GM21526 (cell line): ENCODE measurements around the gene MCAT.
"Not testable (repeated sequence)": the region's sequence is repeated elsewhere in the genome, so short reads cannot be mapped to it uniquely, and the experiment has no call there.

Experiments
- ATAC-seq: cut with Tn5 transposase; IDR thresholded peaks from one replicate; pipeline ENCODE4 v1.9.1; 2021; ENCODE audit warnings: moderate library complexity; ENCODE audit not compliant: unreplicated experiment, low FRiP score

Gene MCAT

DNA sequence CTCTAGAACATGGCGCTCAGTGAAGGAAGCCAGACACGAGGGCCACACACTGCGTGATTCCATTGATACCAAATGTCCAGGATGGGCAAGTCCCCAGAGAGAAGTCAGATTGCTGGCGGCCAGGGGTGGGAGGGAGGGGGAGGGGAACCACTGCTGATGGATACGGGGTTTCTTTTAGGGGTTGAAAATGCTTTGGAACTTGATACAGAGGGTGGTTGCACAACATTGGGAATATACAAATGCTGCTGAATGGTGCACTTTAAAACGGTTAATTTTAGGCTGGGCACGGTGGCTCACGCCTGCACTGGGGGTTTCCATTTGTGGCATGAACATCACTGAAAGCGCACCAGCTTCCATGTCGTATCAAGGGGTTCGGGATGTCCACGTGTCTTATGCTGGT is 13.2 kb upstream of the MCAT start:
- no peak for ATAC-seq

DNA sequence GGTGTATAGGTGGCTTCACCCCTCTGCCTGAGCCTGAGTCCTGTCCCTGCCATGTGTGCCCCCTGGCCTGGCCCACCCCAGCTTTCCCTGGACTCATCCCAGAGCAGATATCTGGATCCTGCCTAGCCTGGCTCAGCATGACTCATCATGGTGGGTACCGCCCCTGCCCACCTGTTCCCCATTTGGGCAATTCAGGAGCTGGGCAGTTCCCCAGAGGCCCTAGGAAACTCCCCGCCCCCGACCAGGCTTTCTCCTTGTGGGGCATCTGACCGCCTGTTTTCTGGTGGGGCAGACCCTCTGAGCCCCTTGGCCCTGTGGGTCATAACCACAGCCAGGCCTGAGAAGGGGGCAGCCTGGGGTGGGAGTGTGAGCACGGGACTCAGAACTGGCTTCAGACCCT is 12.6 kb upstream of the MCAT start:
- no peak for ATAC-seq

- ATAC-seq, result no peak
Measured at GRCh38 chr22:43154887-43155536, 11.8 kb upstream of the MCAT start.

DNA sequence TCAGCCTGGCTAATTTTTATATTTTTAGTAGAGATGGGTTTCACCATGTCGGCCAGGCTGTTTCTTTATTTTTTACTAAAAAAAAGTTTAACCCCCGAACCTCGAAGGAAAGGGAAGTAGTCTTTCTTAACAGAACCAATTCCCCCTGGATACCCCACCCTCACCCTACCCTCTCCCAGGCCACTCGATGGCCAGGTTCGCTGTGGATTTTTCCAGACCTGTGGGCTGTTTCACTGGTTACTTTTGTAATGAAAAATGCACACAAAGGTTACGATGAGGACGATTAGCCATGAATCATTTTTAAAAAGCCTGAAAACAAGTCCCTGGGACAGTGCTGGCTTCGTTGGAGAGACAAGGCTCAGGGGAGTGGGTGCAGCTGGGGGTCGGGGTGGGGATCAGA is 10.7 kb upstream of the MCAT start:
- ATAC-seq, result no peak

DNA sequence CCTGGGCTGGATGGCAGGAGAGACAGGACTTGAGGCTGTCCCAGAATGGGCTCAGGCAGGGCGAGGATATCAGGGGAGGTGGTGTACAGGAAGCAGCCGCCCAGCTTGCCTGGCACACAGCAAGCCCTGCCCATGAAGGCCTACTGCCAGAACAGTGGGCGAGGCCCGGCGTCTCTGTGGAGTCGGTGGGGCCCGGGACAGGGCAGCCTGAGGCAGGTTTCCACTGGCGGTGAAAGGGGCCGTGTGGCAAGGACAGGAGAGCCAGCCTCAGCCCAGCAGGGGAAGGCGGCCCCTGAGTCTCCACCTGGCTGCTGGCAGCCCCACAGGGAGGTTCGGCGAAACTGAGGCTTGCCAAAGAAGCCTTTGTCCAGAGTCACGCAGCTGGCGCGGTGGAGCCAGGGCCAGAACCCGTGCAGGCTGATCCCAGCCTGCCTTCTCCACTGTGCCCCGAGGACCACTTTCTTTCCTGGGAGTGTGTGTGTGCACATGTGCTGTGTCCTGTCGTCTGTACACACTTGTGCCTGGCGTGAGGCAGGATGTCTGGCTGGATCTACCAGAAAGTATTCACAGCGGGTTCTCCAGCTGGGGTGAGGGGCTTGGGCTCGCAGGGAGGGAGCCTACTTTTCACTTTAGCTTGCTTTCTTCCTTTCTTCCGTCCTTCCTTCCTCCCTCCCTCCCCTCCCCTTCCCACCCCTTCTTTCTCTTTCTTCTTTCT is 9.3 kb upstream of the MCAT start:
- no peak for ATAC-seq

- no peak for ATAC-seq
Measured at GRCh38 chr22:43152003-43152356, 8.8 kb upstream of the MCAT start.

DNA sequence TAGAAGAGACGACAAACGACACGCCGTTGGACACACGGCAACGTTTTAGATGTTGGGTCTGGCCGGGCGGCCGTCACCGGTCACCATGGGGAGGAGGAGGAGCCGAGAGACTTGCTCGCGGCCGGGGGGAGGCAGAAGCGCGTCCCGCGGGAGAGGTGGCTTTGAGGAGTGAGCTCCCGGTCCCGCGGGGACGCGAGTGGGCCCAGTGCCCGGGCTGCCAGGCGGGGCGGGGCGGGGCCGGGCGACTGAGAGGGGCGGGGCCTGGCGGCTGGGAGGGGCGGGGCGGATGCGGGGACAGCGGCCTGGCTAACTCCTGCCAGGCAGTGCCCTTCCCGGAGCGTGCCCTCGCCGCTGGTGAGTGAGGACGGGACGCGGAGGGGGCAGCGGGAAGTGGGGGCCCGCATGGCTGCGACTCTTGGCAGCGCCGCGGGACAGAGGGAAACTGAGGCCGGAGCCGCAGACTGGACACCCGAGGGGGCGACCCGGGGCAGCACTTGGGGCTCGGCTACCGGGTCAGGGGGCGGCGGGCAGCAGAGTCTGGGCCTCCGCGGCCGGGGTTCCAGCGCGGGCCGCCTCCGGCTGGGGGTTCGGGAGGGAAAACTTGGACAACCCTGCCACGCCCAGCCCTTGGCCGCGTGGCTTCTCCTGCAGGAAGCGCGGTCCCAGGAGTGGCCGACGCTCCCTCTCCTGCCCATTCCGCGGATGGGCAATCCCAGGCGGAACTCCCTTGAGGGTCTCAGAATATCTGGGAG is 8.2 kb upstream of the MCAT start, which contains the start of gene TSPO:
Gene TSPO, plus strand, starts transcription at position 309 of the 752 bp plus-strand sequence. CDS start 7,680 bp downstream, outside the sequence.
- ATAC-seq, result no peak

DNA sequence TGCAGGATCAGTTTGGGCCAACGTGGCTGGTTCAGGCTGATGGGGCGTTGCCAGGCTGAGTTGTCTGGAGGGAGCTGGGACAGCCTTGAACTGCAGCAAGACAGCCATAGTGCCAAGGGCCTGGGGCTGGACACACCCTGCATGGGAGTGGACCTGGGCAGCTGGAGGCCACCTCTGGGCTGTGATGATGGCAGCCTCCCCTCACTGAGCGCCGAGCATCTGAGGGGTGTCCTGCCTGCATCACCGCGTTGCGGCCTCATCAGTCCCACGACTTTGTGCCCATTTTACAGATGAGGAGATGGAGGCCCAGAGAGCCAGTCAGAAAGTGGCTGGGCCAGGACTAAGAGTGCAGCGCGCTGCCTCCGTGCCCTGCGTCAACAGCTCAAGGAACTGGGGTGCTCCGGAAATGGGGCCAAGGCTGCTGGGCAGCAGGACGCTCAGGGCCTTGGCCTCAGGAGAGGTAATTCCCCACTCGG is 7.6 kb upstream of the MCAT start:
- ATAC-seq, result no peak

DNA sequence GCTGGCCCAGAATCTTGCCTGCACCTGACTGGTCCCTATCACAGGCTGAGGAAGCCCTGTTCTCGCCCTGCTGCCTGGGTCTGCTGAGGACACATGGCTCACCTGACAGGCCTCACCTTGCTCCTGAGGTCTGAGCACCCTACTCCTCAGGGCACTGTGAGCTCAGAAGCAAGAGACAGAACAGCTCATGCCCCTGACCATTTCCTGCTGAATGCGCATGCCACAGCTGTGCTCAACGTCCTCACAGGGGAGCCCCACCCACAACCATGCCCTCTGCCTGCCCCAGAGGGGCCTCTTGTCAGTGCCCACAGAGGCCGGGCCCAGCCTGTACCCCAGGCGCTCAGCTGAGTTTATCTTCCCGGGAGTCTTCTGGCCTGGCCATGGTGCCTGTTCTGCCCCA is 5.4 kb upstream of the MCAT start:
- ATAC-seq, result no peak

- no peak for ATAC-seq
Measured at GRCh38 chr22:43147821-43148220, 4.6 kb upstream of the MCAT start.

DNA sequence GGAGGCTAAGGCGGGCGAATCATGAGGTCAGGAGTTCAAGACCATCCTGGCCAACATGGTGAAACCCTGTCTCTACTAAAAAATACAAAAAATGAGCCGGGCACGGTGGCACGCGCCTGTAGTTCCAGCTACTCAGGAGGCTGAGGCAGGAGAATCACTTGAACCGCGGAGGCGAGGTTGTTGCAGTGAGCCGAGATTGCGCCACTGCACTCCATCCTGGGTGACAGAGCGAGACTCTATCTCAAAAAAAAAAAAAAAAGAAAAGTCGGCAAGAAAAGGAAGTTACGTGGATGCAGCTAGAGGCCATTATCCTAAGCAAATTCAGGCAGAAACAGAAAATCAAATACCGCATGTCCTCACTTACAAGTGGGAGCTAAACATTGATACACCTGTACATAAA is 3.1 kb upstream of the MCAT start:
- not testable (repeated sequence) for ATAC-seq

DNA sequence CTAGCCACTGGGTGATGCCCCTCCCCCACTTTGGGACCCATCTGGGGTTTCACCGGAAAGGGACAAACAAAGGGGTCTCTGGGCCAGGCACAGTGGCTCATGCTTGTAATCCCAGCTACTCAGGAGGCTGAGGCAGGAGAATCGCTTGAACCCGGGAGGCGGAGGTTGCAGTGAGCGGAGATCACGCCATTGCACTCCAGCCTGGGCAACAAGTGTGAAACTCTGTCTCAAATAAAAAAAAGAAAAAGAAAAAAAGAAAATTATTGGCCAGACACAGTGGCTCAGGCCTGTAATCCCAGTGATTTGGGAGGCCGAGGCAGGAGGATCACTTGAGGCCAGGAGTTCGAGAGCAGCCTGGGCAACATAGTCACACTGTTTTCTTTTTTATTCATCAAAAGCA is 2.2 kb upstream of the MCAT start:
- ATAC-seq, result not testable (repeated sequence)

- no peak for ATAC-seq
Measured at GRCh38 chr22:43144949-43145348, 1.8 kb upstream of the MCAT start.

DNA sequence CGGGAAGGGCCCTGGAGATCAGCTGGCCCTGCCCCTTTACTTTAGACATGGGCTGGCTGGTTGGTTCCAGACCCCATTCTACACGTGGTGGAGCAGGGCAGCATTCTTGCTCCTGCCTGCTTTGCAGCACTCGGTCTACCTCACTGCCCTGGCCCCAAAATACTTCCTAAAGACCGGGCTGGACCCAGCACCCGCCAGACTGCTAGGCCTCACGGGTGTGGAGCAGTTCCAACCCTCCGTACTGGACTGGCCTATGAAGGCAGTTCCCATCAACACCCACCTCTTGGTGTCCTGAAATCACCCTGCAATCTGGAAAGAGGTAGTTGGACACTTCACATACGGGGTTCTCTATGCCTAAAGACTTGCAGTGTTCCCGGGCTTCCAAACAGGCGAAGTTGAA is 6.4 kb downstream of the MCAT start:
- ATAC-seq, result no peak

GRCh38 chr22:43136255-43136654 is 6.9 kb downstream of the MCAT start:
- no peak for ATAC-seq

DNA sequence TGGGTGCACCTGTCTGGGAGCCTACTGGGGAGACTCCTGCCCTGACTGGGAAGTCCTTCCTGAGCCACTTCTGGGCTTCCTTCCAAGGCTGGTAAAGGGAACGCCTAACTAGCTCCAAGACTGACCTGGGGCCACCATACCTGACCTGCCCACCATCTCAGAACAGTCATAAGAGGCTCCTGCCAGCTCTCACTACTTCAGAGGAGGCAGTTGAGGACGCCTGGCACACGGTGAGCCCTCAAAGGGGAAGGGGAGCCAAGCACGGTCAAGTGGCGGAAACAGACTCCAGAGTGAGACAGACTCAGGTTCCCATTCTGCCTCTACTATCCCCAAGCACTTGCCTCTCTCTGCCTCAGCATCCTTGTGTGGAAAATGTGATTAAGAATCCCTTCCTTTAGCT is 7.6 kb downstream of the MCAT start:
- ATAC-seq, result no peak

- no peak for ATAC-seq
Measured at GRCh38 chr22:43134553-43134952, 8.6 kb downstream of the MCAT start.

DNA sequence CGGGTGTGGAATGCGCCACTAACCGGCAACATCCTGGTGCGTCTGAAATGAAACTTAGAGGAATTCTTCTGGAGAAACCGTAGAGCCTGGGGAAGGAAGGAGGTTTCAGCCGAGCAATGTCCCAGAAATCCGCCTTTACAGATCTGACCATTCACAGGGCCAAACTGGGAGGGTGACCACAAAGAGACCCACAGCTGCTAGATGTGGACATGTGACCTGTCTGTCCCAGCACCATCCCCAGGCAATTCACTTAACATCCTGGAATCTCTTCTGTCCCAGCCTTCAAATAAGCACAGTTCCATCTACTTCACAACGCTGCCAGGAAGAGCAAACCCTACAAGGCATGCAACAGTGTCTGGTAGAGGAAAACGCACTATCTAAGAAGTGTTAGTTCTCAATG is 9.8 kb downstream of the MCAT start:
- no peak for ATAC-seq

DNA sequence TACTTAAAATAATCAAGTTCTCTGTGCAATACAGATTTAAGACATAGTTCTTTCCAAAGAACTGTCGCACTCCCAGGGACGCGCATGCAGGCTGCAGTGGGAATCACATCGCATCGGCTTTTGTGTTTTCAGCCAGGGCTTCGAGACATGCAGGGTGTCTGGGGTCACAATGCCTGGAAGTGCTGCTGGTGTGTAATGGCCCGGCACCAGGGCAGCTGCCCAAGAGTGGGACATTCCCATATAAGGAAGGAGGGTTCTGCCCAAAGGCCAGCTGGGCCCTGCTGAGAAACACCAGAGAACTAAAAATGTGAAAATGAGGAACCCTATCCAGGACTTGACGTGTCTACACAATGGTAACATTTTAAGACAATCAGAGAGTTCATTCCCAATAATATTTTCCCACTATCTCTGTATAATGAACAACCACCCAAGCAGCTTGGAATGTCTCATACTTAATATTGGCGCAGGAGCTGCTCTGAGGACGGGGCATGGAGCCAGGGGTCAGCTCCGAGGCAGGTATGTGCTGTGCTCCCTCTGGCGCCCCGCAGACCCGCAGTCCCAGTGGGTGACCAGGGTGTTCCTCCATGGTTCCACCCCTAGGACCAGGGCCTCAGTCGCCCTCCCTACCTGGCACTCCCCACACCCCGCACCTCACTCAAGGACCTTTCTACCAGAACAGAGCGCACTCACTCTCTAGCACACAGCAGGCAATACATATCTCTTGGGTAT is 11.3 kb downstream of the MCAT start:
- ATAC-seq, result no peak

- ATAC-seq, result no peak
Measured at GRCh38 chr22:43129426-43130425, 13.5 kb downstream of the MCAT start.
